Peyer's patch (tissue), 4 donors: ENCODE measurements around the gene NDUFAF8.

Experiments
- POLR2A ChIP-seq, 2 donors: fragments of 450-650 bp; IDR thresholded peaks; one replicate each; pipeline ENCODE4 v1.5.1; 2017; ENCODE audit warnings: antibody characterized with exemption in 2 of 2, mild to moderate bottlenecking in 2 of 2, moderate library complexity in 2 of 2
- TF ChIP-seq, protein P1 (sequence below), 6 experiments: fragments of 450-650 bp in 4 of 6; fragments of 200-600 bp in 2 of 6; sonication (generic) in 1 of 6; IDR thresholded peaks; one replicate each; pipeline ENCODE4 v1.5.1; 2017 to 2019; ENCODE audit warnings: antibody characterized with exemption in 6 of 6, mild to moderate bottlenecking in 3 of 6, moderate library complexity in 1 of 6

DNA sequence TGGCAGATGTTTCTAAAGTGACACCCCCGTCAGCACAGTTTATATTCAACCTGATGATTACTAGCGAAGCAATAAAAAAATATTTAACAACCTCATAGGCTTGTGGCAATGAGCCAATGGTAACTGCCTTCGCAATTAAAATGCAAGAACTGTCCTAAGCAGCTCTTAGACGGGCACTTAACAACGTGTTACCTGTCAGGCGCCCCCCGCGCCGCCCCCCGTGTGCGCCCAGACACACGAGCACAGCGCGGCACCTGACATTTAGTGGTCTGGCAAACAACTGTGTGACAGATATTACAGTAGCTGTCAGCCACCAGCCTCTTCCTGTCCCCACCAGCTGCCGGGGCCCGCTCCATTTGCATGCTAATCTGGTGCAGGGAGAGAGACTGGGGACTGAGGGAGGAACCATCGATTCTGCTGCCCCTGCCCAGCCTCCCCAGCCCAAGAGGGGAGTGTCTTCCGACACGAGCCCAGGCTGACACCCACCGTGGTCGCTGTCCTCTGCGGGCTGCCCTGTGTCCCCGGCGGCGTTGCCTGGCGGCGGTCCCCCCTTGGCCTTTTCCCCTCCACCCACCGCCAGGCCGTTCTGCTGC lies 12.7 kb downstream of the NDUFAF8 start:
- TF ChIP-seq, protein P1, sequence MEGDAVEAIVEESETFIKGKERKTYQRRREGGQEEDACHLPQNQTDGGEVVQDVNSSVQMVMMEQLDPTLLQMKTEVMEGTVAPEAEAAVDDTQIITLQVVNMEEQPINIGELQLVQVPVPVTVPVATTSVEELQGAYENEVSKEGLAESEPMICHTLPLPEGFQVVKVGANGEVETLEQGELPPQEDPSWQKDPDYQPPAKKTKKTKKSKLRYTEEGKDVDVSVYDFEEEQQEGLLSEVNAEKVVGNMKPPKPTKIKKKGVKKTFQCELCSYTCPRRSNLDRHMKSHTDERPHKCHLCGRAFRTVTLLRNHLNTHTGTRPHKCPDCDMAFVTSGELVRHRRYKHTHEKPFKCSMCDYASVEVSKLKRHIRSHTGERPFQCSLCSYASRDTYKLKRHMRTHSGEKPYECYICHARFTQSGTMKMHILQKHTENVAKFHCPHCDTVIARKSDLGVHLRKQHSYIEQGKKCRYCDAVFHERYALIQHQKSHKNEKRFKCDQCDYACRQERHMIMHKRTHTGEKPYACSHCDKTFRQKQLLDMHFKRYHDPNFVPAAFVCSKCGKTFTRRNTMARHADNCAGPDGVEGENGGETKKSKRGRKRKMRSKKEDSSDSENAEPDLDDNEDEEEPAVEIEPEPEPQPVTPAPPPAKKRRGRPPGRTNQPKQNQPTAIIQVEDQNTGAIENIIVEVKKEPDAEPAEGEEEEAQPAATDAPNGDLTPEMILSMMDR (IDR thresholded peaks at IDR 0.05): no peak
- no peak for TF ChIP-seq POLR2A (IDR thresholded peaks at IDR 0.05)
